ENCODE data around the gene AMOTL2.

DNA sequence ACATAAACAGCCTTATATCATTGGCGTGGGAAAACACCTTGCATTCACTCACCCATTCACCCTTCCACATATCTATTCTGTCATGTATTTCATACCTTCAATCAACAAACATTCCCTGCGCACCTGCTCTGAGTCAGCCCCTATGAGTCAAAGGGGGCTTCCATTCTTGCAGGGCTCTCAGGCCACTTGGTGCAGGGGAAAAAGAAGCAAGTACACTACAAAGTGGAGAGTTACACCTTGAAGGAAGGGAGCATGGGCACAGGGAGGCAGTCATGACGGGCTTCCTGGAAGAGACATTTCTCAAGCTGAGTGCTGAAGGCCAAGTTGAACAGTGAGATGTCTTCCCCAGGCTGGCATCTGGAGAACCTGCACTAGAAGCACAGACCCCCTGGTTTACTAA lies 4.6 kb upstream of the AMOTL2 start:
- TF ChIP-seq ZNF274 (IDR thresholded peaks at IDR 0.05; ENCODE audit: low read depth, low read length), result no peak
- TF ChIP-seq SUZ12 (IDR thresholded peaks at IDR 0.05; ENCODE audit: extremely low read depth, insufficient read depth, insufficient read length), result no peak
- TF ChIP-seq YY1 (IDR thresholded peaks at IDR 0.05; ENCODE audit: insufficient read depth, insufficient read length), result no peak
